ENCODE measurements around the gene CHM.

Gene CHM

DNA sequence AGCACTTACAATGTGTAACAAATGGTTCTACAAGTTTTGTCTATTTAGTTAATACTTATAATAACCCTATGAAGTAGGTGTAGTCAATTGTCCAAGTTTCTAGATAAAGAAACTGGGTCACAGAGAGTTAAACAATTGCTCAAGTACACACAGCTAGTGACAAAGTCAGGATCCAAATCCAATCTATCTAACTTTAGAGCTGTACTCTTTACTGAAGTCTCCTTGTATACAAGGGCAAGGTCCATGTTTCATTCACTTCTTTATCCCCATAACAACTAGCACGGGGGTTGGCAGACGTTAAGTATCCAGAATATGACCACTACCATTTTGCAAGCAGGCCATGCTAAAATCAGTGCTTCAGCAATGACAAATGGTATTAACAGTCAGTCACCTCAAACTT lies 141.0 kb downstream of the CHM start:
- no peak for DNase-seq (ENCODE audit: low spot score)

DNA sequence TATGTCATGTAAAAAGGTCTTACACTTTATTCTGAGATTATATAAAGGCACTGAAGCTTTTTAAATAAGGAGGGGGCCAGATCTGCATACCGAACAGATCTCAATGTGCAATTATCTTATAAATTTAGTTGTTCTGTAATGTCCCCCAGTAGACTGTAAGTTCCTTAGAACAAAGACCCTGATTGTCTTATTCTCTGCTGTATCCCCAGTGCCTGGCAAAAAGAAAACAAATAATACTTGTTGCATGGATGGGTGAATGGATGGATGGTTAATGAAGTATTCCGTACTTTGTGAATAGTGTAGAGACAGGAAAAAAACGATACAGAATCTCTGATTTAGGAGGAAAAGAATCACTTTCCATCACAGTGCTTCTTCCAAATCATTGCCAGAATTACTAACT lies 141.5 kb downstream of the CHM start:
- no peak for DNase-seq (ENCODE audit: low spot score)

DNA sequence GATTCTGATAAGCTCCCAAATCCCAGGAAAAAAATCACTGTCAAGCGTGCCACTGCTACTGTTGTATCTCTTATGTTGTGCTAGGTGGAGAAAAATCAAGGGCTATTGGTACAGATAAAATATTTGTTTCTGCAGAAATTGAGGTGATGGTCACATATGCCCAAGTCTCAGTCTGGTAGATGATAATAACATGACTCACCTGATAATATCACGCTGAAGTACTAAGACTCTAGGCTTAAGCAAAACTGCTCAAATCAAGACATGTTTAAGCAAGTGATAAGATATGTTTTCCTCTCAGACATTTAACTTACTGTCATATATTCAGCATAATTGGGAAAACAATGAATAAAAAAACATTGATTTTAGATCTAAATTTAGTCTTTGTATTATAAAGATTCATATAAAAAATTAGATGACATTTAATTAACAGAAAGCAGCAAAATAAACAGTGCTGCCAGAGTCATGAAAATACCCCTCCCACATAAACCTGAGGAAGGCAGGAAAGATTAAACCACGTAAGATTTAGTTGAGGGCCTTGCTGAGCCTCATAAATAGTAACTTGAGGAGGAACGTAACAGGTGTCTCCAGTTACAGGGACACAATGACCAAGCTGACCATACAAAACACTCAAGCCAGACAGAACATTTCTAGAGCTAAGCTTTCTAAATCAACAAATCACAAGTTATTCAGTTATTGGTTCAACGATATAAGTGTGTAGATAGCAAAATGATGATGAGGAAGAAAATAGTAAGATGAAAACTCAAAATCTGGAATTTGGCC lies 143.5 kb downstream of the CHM start:
- no peak for DNase-seq (ENCODE audit: low spot score)

DNA sequence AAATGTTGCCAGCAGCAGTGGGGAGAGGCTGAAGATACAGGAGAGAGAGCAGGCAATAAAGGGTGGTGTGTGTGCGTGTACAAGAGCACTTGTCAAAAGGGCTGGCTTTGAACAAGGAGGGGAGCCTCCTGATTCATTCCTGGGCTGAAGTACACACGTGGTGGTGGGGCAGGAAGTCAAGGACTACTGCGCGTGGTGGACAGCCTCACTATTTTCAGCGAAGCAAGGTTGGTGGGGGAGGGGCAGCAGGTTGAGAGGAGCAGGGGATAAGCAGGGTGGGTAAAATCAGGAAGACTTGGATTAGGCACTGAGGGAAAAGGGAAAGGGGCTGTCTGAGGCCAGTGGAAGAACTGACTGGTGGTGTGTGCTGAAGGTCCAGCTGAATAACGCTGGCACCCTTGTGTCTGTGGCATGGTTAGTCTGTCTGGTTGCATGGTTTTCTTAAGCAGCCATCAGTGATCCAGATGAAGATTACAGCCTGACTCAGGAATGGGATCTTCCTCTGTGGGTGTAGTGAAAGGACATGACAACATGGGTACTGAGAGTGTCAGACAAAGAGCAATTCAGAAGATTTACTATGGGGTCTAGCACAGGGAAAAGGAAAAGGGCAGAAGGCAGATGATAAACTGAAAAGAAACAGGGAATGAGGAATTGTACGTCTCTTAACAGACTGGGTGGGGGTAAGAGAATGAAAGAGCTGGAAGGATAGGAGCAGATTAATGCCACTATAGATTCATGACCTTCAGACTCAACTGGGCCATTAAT lies 149.8 kb downstream of the CHM start:
- no peak for DNase-seq (ENCODE audit: low spot score)

DNA sequence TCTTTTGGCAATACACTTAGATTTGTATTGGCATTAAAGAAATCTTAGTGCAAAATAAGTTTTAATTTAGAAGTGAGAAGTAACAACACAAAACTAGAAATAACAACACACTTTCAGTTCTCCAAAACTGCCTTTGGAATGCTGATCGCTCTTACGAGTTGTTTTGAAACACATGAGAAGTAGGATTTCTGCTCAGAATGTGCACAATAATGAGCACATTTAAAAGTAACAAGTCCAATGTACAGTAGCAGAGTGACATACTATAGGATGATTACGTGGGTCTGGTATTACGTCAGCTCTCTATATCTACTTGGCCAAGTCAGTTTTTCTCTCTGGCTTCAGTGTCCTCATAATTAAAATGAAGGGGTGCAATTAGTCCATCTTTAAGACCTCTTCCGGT lies 164.8 kb downstream of the CHM start:
- DNase-seq (ENCODE audit: low spot score) = no peak

DNA sequence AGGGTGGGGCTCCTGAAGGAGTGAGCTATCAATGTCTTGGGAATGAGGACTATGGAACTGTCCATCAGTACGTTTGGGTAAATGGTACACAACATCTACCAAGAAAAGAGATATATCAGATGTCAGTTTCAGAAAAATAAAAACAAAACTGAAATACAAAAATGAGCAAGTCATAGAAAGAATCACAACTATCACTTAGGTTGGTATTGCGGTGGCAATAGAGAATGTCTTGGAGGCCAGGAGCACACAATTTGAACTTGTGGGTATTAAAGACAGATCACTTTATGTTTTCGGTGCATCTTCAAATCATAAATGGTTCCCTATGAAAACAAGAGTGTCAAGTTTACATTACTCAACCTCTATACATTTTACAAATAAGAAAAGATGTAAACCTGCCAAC lies 176.8 kb downstream of the CHM start:
- DNase-seq (ENCODE audit: low spot score) = no peak

DNA sequence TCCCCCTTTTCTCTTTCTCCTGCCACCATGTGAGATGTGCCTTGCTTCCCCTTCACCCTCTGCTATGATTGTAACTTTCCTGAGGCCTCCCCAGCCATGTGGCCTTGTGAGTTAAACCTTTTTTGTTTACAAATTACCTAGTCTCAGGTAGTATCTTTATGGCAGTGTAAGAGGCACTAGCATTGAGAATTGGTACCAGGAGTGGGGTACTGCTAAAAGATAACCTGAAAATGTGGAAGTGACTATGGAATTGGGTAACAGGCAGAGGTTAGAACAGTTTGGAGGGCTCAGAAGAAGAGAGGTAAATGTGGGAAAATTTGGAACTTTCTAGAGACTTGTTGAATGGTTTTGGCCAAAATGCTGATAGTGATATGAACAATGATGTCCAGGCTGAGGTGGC lies 182.0 kb downstream of the CHM start:
- DNase-seq (ENCODE audit: low spot score) = no peak

DNA sequence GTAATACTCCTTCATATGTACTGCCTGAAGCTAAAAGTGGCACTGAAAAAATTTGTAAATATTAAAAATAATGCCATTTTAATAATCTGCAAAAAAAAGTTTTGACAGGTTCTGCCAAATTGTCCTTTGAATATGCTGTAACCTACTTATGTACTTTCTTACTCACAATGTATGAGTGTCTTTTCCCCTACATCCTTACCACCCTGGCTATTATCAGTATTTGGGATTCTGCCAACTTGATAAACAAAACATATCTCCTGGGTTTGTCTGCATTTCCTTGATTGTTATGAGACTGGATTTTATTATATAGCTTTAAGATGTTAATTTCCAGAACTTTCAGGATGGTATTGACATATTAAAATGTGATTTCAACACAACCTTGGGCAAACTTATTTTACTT lies 187.9 kb downstream of the CHM start:
- no peak for DNase-seq (ENCODE audit: low spot score)

DNA sequence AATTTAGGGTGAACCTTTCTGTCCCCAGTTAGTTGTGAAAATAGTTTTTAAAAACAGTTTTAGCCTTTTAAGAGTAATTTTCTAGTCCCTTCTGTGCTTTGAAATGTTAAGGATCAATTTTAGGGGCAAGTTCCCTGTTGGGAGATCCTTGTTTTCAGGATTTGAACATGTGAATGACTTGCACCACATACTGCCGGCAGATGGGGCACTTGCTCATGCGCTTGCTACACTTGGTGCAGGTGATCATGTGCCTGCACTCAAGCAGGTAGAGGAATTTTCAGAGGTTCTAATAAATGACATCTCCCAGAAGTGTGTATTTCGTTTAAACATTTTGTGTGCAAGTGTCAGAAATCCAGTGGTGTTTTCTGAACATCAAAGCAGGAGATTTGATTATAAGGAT lies 195.9 kb downstream of the CHM start:
- DNase-seq (ENCODE audit: low spot score) = no peak

DNA sequence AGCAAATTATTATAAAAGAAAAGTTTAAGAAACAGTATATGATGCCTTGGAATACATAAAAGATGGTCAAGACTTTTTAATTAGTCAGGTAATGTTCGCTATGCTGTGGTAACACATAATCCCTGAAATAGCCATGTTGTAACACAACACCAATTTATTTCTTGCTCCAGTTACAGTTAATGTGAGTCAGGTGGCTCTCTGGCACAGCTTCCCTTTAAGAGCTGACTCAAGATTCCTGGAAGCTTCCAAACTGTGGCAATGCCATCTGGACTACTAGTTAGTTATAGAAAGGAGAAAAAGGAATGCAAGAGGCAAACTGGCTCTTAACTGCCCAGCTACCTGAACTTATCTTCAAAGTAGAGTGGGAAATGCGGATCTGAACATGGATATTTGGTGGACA lies 210.5 kb downstream of the CHM start:
- DNase-seq (ENCODE audit: low spot score) = no peak

DNA sequence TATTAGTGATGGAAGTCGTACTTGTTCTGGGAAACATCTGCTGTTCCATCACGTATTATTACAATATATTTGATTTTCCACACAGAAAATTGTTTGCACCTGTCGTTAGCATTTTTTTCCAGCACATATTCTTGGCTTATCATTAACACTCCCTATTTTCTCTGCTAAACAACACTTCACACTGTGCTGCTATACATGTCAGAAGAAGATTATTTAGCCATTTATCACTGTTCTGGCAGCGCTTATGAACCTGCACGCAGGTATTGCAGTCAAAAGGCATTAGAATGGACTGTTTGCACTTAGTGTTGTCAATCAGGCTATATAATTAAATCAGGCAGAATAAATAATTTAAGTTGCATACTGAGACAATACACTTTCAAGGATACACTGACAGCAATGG lies 218.6 kb downstream of the CHM start:
- DNase-seq (ENCODE audit: low spot score) = no peak

DNA sequence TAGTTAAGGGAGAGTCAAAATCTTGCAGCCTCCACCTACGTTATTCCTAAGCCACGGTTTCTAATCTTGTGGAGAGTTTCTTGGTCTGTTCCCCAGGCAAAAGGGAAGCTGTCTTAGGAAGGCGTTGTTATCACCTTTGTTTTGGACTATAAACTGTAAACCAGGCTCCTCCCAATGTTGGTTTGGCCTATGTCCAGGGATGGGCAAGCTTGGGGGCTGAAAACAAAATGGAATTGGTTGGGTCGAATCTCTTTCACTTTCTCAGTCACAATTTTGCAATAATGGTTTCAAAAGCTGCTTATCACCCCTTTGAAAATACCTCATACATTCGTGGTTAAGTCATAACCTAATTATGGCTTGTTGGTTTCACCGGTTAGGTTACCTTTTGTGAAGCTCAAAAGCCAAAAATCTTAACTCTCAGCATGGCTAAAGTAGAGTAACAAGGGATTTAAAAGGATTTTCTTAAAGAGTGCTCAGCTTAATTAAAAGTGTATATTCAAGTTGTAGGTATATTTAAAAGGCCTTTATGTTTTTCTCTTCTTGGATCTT lies 232.1 kb downstream of the CHM start:
- DNase-seq (ENCODE audit: low spot score) = no peak

Measured in CD4-positive, alpha-beta T cell treated with Interleukin-2 at 100 ng/mL for 4 hours (primary cell).